NCI-H2081 (cell line): ENCODE results near the gene OTUD4.
A peak's percentile ranks its signal among the peaks of the same experiment; 100 is the strongest.
"Not testable (repeated sequence)": the region's sequence is repeated elsewhere in the genome, so short reads cannot be mapped to it uniquely, and the experiment has no call there.

ENCODE experiments used
- DNase-seq, 2 experiments: peaks; one replicate each; lab custom pipeline; 2025; lab: John Stamatoyannopoulos, UW

Gene OTUD4

DNA sequence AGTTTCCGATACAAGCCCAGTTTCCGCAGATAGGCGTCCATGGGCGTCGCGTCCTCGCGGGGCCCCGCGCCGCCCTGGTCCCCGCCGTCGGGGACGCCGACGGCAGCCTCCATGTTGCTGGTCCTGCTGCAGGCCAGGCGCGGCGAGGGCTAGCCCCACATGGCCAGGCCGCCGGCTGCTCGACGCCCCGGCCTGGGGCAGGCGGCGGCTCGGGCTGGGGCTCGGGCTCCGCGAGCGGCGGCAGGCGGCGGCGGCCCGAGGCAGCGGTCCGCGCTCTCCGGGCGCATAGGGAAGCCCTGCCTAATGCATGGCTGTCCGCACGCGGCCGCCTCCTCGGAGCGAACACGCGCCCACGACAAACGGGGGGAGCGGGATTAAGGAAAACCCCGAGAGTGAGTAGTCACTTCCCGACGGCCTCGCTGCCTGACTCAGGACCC, 510 bp downstream of the OTUD4 start:
- peak in 1 of 2 experiments; percentile 39 for DNase-seq

DNA sequence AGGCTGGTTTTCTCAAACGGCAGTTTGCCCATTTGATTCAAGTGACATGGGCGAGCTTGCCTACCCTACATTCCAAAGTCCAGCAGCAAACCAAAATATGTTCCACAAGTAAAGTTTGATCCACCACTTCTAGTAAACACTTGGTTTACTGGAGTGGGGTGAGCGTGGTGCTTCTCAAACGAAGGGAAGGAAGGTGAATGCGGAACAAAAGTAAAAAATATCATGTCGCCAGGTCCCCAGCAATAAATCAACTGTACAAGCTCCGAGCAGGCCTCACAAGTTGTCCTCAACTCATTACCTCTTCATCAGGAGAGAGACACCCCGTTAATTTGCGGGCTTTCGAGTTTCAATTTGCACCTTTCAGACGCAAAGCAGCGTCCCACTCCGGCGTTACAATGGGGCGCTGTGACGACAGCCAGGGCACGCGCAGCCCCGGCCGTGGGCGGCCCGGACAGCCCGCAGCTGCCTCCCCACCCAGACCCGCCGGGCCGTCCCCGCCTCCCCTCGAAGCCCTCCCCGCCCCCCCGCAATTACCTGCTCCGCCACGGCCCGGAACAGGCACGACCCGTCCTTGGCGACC, 1.0 kb downstream of the OTUD4 start:
- DNase-seq = peak; percentile 10 to 52

DNA sequence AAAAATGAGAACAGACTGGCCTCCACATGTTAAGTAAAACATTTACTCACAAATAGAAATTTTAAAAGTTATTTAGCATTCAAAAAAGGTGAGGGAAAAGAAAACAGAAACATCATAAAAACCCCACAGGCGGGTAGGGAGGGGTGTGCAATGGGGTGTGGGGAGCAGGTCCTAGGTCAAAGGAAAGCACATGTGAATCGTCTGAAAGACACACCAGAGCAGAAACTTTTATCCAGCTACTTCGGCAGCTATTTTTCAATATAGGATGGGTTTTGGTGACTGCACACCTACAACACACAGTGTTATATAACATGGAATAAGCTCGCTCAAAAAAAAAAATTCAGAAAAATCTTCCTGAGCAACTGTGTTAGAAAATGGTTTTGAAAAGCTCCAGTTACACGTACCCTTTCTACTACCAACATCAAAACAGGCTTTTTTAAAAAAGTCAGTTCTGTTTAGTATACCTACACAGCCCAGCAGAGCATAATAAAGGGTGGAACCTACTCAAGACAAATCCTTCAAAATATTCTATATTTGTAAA, 1.6 kb downstream of the OTUD4 start:
- DNase-seq = no peak

DNA sequence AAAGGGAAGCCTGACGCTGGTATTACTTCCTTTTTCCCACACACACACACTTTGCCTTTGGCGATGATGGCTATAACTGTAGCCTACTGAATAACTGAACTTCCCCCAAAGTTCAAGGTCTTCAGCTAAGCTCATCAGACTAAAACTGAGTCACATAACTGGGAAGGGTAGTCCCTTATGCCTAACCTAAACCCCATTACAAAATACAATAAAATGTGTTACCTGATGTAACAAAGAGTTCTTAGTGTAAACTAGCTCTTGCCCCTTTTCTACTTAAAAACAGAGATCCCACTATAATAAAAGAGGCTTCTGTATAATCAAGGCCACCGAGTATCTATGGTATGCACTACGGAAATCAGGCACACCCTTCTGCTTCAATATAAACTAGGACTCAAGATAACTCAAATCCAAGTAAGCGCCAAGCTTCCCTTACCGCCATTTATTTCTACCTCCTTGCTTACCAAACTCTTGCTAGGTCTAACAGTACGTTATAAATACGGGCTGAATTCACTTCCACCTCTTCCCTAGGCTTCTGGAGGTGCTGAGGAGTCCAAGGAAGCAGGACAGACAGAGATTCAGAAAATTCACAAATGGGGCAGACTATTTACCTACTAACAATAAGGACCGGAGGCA, 2.4 kb downstream of the OTUD4 start:
- DNase-seq = no peak

DNA sequence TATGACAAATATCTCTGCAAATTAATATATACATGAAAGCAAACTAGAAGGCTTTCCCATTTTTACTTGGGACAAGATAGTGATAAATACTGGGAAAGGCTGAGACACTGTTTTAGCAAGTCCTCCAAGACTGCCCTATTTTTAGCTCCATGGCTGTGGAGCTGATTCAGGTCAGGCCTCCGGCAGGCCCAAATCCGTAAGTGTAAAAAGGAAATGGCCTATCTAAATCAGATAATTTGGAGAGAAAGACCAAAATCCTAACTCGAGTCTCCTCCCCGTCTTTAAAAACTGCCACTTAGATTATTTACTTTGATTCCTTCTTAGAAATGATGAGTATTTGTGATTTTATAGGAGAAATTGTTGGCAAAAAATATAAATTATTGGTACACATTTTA, 2.9 kb downstream of the OTUD4 start:
- DNase-seq = no peak

DNA sequence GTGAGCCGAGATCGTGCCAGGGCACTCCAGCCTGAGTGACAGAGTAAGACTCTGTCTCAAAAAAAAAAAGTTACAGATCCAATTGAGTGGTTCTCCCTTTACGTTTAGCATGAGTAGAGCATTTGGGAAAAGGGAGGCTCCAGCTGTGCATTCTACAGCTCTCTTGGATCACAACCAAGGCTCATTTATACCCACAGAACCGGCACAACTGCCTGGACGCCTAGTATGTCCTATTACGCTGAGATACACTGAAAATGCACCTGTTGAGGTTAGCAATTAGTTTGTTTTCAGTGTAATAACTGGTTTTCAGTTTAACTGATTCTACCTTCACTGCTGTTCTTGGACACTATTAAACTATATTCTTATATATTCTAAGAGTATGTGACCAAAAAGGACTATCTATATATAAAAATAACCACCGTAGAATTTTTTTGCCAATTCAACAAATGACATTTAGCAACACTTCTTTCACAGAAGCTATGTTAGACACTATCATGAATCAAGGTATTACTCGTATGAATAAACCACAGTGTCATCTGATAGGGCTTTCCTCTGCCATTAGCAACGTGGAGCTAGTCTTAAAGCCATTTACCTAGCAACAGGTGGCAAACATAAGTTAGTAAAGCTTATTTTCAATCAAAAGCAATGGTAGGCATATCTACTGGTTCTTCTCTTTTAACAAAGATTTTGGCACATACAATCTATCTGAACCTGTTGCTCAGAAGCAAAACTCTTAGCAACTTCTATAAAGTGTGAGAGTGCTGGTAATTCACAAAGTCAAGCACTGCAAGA, 3.6 kb downstream of the OTUD4 start:
- peak in 1 of 2 experiments; percentile 34 for DNase-seq

DNA sequence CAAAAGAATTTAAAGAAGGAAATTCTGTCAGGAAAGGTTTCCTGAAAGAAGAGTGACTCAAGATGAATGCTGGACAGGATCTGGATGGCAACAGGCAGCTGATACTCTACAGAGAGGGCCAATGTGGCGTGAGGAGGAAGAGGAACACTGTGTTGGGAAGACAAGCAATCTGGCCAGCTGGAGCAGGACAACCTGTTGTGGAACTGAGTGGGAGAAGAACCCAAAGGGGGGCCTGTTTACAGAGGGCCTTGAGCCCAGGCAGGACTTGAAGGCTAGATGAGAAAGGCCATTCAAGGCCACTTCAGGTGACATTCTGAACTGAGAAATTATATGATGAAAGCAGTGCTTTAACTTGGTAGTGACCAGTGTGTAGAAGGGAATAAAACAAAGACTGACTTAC, 8.5 kb downstream of the OTUD4 start:
- no peak for DNase-seq

DNA sequence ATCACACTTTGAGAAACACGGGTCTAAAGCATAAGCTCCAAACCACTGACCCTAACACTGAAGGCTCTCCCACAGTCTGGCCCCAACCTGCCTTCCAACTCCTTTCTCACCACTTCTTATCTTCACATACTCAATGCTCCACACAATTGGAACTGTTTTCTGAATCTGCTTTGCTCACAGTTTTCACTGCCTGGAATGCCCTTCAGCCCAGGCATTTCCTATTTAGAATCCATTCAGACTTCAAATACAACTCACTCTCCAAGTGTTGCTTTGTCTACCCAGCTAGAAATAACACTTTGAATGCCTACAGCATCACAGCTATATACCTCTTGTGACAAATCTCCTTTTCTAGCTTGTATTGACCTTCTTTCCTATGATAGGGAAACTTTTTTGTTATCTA, 10.2 kb downstream of the OTUD4 start:
- DNase-seq = no peak

DNA sequence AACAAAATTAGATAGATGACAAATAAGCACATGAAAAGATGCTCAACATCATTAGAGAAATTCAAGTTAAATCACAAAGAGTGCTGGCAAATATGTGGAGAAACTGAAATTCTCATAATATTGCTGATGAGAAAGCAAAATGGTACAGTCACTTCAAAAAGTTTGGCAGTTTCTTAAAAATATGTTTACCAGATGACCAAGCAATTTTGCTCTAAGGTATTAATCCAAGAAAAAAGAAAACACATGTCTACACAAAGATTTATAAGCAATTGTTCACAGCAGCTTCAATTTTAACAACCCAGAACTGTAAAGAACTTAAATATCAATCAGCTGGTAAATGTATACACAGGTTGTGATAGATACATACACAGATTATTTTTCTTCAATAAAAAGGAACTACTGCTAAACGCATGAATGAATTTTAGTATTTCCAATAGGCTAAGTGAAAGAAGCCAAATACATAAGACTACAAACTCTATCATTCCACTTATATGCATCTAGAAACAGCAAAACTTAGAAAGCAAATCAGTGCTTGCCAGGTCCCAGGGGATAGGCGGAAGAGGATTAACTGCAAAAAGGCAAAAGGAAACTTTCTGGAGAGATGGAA, 11.7 kb downstream of the OTUD4 start:
- no peak for DNase-seq

DNA sequence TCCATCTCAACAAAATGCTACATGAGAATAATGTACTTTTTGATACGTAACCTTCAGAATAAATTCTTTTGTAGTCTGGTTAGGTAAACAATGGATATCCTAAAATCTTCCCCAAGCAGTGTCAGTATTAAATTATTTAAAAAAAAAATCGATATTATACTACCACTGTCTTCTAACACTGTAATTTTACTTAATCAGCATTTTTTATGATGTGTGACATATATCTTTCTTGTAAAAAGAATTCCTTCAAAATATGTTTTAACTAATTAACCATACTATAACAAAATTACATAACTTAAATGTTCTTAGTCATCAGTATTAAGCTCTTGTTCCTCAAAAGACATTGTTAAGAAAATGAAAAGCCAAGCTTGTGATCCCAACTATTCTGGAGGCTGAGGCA, 12.5 kb downstream of the OTUD4 start:
- no peak for DNase-seq

DNA sequence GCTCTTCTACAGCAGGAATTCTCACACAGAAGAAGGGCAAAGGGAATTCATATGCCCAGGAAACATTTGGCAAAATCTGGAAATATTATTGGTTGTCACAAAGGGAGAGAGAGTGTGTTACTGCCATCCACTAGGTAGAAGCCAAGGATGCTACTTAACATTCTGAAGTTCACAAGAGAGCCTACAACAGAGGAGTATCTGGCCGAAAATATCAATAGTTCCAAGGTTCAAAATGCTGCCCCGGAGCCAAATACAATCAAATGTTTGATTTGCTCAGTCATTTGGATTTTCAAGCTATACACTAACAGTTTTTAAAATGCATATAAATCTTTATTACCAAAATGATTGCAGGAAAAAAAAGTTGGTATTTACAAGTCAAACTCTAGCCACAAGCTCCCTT, 18.8 kb downstream of the OTUD4 start:
- DNase-seq = no peak

DNA sequence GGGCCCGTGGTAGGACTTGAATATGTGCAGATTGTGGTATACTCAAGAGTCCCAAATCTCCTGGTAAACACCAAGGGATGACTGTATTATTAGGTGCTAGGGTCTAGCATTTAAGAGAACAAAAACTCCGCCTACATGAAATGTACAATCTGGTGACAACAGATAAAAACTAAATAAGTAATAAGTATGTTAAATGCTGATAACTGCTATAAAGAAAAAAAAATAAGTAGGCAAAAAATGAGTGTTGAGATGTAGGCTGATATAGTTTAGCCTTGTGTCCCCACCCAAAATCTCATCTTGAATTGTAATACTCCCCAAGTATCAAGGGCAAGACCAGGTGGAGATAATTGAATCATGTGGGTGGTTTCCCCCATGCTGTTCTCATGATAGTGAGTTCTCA, 23.4 kb downstream of the OTUD4 start:
- DNase-seq = no peak

DNA sequence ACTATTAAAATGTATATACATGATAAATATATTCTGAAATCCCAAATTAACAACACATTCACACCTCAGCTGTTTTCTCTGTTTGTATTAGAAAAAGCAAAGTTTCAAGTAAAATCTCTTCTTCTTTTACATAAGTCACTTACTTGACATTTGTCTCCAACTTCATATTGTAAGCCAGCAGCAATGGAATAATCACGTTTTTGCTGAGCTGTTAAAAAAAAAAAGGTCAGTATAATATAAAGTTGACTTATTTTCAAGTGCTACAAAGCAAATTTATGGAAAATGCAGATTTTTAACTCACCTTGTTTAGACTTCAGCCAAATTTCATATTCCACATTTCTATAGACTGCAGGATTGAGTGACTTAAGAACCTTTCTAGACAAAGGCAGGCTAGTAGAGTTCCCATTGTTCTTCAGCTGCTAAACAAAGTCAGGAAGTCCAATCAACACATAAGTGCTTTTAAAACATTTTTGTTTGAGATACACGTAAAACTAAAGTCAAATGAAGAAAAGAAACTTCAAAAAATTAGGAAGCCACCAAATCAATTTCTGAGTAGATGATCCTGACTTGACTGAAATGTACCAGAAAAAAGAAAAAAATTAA, 25.0 kb downstream of the OTUD4 start:
- DNase-seq = no peak

DNA sequence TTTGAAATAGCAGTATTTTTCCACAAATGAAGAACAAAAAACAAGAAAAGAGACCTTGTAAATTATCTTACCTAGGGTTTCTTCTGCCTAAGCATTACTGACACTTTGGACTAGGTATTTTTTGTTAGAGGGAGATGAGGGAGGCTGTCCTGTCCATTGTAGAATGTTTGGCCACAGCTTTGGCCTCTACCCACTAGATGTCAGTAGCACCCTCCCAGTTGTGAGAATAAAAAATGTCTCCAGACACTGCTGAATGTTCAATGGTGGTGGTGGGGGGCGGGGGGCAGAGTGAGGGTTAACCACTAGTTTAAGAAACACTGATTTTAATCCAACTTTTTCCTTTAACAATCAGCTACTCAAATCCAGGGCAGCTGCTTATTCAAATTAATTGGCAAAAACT, 25.8 kb downstream of the OTUD4 start:
- DNase-seq = no peak

DNA sequence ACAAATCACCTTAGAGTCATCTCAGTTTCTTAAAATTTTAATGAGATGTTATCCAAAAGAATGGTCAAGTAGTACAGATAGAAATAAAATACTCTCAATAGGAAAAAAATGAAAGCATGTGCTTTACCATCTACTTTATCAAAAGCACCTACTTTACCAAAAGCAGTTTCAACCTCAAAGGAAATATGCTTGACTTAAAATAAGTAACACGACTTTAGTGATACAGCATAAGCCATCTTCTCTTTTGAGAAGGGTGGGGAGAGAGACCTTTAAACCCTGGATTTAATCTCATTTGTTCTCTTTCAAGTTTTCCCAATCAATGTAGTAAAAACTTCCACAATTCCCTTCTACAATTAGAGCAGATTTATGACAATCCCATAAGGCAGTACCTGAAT, 26.5 kb downstream of the OTUD4 start:
- DNase-seq = no peak

DNA sequence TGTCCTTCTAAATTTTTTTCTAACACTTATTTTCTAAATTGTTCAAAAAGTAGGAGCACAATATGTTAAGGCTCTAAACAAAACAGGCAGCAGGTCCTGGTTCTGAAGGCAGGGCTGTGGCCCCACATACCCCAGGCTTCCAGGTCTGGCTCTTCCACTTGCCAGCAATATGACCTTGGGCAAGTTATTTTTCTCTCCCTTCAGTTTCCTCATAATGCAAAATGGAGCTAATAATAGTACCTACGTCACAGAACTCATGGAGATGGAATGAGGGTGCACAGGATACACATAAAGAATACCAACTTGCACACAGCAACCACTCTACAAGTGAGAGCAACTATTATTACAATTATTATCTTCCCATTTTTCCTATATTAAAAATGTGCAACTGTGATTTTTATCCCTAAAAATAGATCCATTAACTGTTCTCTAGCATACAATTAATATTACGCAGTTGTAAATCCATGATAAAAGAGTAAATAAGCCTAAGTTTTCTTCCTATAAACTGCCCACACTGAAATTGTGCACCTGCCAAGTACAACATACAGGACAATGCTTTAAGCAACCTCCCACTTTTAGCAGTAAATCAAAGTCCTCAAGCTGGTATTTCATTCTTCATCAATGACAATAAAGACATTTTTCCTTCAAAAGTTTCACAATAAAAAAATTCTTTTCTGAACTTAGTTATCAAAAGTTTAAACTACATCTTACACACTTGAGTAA, 27.0 kb downstream of the OTUD4 start:
- no peak for DNase-seq

DNA sequence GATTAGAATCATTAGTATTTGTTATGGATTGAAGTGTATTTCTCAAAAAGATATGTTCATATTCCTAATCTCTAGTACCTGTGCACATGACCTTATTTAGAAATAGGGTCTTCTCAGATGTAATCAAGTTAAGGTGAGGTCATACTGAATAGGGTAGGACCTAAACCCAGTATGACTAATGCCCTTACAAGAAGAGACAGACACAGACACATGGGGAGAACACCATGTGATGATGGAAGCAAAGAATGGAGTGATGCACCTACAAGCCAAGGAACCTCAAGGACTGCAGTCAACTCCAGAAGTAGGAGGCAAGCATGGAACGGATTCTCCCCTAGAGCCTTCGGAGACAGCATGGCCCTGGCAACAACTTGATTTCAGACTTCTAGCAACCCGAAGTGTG, 31.4 kb downstream of the OTUD4 start:
- DNase-seq = no peak

DNA sequence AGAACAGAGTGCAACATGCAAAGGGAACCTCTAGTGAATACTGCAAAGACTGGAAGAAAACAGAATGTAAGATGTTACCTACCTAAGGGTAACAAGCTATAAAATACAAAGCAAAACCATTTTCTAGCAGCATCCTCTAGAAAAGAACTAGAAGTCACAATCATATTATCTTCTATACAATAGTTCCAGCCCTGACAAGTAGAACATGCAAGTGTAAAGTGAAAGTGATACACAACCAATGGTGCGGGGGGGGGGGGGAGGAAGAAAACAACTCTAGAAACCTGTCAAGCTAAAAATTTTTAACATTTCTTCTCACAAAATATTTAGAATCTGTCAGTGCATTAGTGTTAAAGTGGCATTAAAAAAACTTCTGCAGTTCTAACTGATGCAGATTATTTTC, 44.2 kb downstream of the OTUD4 start:
- DNase-seq = not testable (repeated sequence)

DNA sequence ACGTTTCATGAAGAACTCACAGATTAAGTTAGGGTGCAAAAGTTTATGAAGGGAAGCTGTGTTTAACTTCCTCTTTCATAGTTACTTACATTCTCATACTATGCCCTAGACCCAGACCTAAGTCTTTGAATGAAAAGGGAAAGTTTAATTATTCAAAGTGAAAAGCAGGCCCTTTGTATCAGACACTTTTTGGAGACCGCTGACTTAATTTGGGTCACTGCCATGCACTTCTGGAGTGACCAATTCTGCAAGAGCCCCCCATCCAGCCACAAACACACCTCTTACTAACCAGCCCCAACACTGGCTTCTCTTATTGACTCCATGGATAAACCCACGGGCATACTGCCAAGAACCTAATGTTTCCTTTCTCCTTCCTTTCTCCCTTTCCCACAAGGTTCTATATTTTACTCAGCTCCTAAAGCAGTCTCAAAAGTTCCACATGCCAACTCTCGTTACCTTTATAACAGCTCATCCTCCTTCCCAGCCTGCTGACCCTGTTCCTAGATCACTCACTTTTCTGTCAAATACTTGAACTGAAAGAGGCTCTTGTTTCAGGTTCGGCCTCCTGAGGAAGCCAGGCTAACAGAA, 47.8 kb downstream of the OTUD4 start:
- DNase-seq = peak in 1 of 2 experiments; percentile 1

DNA sequence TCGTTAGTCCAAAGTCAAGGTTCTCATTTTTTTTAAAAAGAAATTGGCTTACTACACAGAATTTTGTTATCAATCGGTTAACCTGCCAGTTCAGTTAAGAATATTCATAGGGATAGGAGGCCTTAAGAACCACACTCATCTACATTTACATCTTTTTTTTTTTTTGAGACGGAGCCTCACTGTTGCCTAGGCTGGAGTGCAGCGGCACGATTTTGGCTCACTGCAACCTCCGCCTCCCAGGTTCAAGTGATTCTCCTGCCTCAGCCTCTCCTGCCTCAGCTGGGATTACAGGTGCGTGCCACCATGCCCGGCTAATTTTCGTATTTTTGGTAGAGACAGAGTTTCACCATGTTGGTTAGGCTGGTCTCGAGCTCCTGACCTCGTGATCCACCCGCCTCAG, 48.5 kb downstream of the OTUD4 start:
- no peak for DNase-seq

DNA sequence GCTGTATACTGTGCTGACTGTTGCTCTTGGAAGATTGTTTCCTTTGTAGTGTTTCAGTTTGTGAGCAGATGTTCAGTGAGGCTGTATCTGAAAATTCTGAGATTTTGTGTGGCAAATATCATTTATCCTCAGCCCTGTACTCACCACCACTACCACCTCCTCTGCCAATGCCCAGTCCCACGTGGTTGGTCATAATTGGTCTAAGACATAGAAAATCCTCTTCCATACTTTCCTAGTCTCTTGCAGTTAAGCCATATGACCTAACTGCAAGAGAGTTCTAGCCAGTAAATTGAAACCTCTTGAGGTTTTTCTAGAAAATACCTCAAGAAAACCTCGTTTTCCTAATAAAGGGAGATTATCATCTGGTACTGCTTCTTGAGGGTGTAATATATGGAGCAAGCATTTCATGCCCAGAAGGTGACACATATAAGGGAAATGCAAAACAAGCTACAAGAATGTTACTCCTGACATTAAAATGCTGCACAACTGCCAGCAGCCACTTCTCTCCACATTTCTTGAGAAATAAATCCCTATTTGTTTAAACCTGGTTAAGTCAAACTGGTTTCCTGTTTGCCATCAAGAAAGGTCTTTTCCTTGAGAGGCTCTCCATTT, 49.5 kb downstream of the OTUD4 start:
- no peak for DNase-seq
